IPS-18a (cell line): Measurements from ENCODE around the gene C13orf46.

ENCODE experiments used
- H3K27ac ChIP-seq: one replicate; pipeline ENCODE4 v1.5.1; 2013; ENCODE audit warnings: low read length
- H3K27me3 ChIP-seq: one replicate; pipeline ENCODE4 v1.6.1; 2013; ENCODE audit warnings: mild to moderate bottlenecking, low read length; ENCODE audit not compliant: control insufficient read depth, insufficient read depth
- H3K36me3 ChIP-seq: one replicate; pipeline ENCODE4 v1.6.1; 2013; ENCODE audit warnings: low read depth, low read length; ENCODE audit not compliant: control insufficient read depth
- H3K4me1 ChIP-seq: one replicate; pipeline ENCODE4 v1.6.1; 2013; ENCODE audit warnings: low read depth, low read length; ENCODE audit not compliant: control insufficient read depth
- H3K4me3 ChIP-seq: one replicate; pipeline ENCODE4 v1.5.1; 2013; ENCODE audit warnings: low read length
- H3K9ac ChIP-seq: one replicate; pipeline ENCODE4 v1.6.1; 2013; ENCODE audit warnings: mild to moderate bottlenecking, low read length, moderate library complexity
- H3K9me3 ChIP-seq: one replicate; pipeline ENCODE4 v1.6.1; 2013; ENCODE audit warnings: low read depth, low read length; ENCODE audit not compliant: control insufficient read depth

Gene C13orf46

GRCh38 chr13:113982296-113982661 lies 8.4 kb upstream of the C13orf46 start:
- Histone ChIP-seq H3K36me3 (peaks cover 3% of the 10 kb centered on the region), H3K9ac (no peak overlapping the region), H3K27ac (no peak overlapping the region), H3K4me3 (no peak overlapping the region), H3K27me3 (no peaks in the 10 kb centered on the region), H3K9me3 (no peaks in the 10 kb centered on the region), H3K4me1 (no peaks in the 10 kb centered on the region)

GRCh38 chr13:113981611-113982295 lies 7.9 kb upstream of the C13orf46 start:
- Histone ChIP-seq H3K27ac (no peak overlapping the region), H3K4me1 (no peaks in the 10 kb centered on the region), H3K9ac (no peak overlapping the region), H3K4me3 (no peak overlapping the region), H3K27me3 (no peaks in the 10 kb centered on the region), H3K36me3 (peaks cover 3% of the 10 kb centered on the region), H3K9me3 (no peaks in the 10 kb centered on the region)

- H3K4me3 ChIP-seq: no peak overlapping the region
- H3K4me1 ChIP-seq: no peaks in the 10 kb centered on the region
- no peak overlapping the region for H3K9ac ChIP-seq
- H3K9me3 ChIP-seq: no peaks in the 10 kb centered on the region
- H3K27me3 ChIP-seq: no peaks in the 10 kb centered on the region
- peaks cover 3% of the 10 kb centered on the region for H3K36me3 ChIP-seq
- no peak overlapping the region for H3K27ac ChIP-seq
Observed at GRCh38 chr13:113981194-113981605, 7.3 kb upstream of the C13orf46 start.

GRCh38 chr13:113980489-113981064 lies 6.7 kb upstream of the C13orf46 start:
- Histone ChIP-seq H3K4me3 (no peak overlapping the region), H3K9ac (no peak overlapping the region), H3K9me3 (no peaks in the 10 kb centered on the region), H3K27me3 (no peaks in the 10 kb centered on the region), H3K4me1 (no peaks in the 10 kb centered on the region), H3K36me3 (peaks cover 3% of the 10 kb centered on the region), H3K27ac (no peak overlapping the region)

- Histone ChIP-seq H3K4me1 (no peaks in the 10 kb centered on the region), H3K4me3 (no peak overlapping the region), H3K9me3 (no peaks in the 10 kb centered on the region), H3K36me3 (peaks cover 3% of the 10 kb centered on the region), H3K27me3 (no peaks in the 10 kb centered on the region), H3K9ac (no peak overlapping the region), H3K27ac (no peak overlapping the region)
Observed at GRCh38 chr13:113979791-113980471, 6.1 kb upstream of the C13orf46 start.

GRCh38 chr13:113978741-113979481 lies 5.0 kb upstream of the C13orf46 start:
- Histone ChIP-seq H3K27me3 (no peaks in the 10 kb centered on the region), H3K9me3 (no peaks in the 10 kb centered on the region), H3K36me3 (peaks cover 3% of the 10 kb centered on the region), H3K27ac (no peak overlapping the region), H3K4me1 (no peaks in the 10 kb centered on the region), H3K9ac (no peak overlapping the region), H3K4me3 (no peak overlapping the region)

GRCh38 chr13:113977976-113978375 lies 4.1 kb upstream of the C13orf46 start:
- no peak overlapping the region for H3K4me3 ChIP-seq

GRCh38 chr13:113976711-113977684 lies 3.1 kb upstream of the C13orf46 start:
- Histone ChIP-seq H3K9ac (no peak overlapping the region), H3K27me3 (no peaks in the 10 kb centered on the region)

More at GRCh38 chr13:113977976-113978375, 4.1 kb upstream of the C13orf46 start:
- no peaks in the 10 kb centered on the region for H3K27me3 ChIP-seq
- H3K36me3 ChIP-seq: peaks cover 3% of the 10 kb centered on the region
- no peaks in the 10 kb centered on the region for H3K4me1 ChIP-seq
- no peaks in the 10 kb centered on the region for H3K9me3 ChIP-seq
- no peak overlapping the region for H3K27ac ChIP-seq
- no peak overlapping the region for H3K9ac ChIP-seq

GRCh38 chr13:113975416-113975815 lies 1.5 kb upstream of the C13orf46 start:
- H3K4me1 ChIP-seq: no peaks in the 10 kb centered on the region
- H3K36me3 ChIP-seq: peaks cover 3% of the 10 kb centered on the region
- H3K27ac ChIP-seq: no peak overlapping the region
- H3K9me3 ChIP-seq: no peaks in the 10 kb centered on the region
- no peaks in the 10 kb centered on the region for H3K27me3 ChIP-seq
- H3K9ac ChIP-seq: no peak overlapping the region
- H3K4me3 ChIP-seq: no peak overlapping the region

More at GRCh38 chr13:113976711-113977684, 3.1 kb upstream of the C13orf46 start:
- H3K9me3 ChIP-seq: no peaks in the 10 kb centered on the region
- no peaks in the 10 kb centered on the region for H3K4me1 ChIP-seq
- H3K36me3 ChIP-seq: peaks cover 3% of the 10 kb centered on the region
- H3K27ac ChIP-seq: no peak overlapping the region
- H3K4me3 ChIP-seq: no peak overlapping the region

GRCh38 chr13:113974304-113975281 lies 717 bp upstream of the C13orf46 start:
- Histone ChIP-seq H3K9me3 (no peaks in the 10 kb centered on the region), H3K4me3 (no peak overlapping the region), H3K27ac (no peak overlapping the region), H3K36me3 (no peaks in the 10 kb centered on the region), H3K4me1 (no peaks in the 10 kb centered on the region), H3K9ac (no peak overlapping the region), H3K27me3 (no peaks in the 10 kb centered on the region)
